A673 (cell line): ENCODE measurements around the gene C1orf122. TPM values are rescaled to one million over a fixed set of nuclear protein-coding genes. Genes with fewer than 3 reads are reported as not detected.

Experiments used
- BruUV-seq: library from RNA; stranded (reverse); fragments of 400-500 nt; replicated peaks from 2 replicates; lab custom pipeline; 2021; lab: Mats Ljungman, UMichigan
- CTCF ChIA-PET: fragments of 300-600 bp; sonication (Branson Sonifier 250); formaldehyde crosslinking; loops from one replicate; lab custom pipeline; 2022; ENCODE audit warnings: antibody characterized with exemption; lab: Charles Lee
- POLR2A ChIA-PET: fragments of 300-600 bp; sonication (Branson Sonifier 250); formaldehyde crosslinking; loops from one replicate; lab custom pipeline; 2022; ENCODE audit warnings: antibody characterized with exemption; ENCODE audit not compliant: low non-redundant PET; lab: Charles Lee
- DNase-seq: peaks from one replicate; pipeline ENCODE4 v3.0.0-alpha.2; 2015; ENCODE audit warnings: low spot score
- H3K27ac ChIP-seq: fragments of 200-600 bp; sonication (generic); 2 replicates; pipeline ENCODE4 v1.5.1; 2016; ENCODE audit warnings: mixed run types, low read depth, mild to moderate bottlenecking, mixed read lengths, antibody characterized with exemption, low read length; ENCODE audit not compliant: poor library complexity, severe bottlenecking
- H3K27me3 ChIP-seq: fragments of 200-600 bp; sonication (generic); replicated peaks from 2 replicates; pipeline ENCODE4 v1.6.1; 2017; ENCODE audit warnings: mixed run types, low read depth, mild to moderate bottlenecking, mixed read lengths, antibody characterized with exemption, low read length; ENCODE audit not compliant: insufficient read depth, poor library complexity
- H3K36me3 ChIP-seq: fragments of 200-600 bp; sonication (generic); 2 replicates; pipeline ENCODE4 v1.6.1; 2016; ENCODE audit warnings: mixed run types, mild to moderate bottlenecking, mixed read lengths, antibody characterized with exemption, low read length; ENCODE audit not compliant: insufficient read depth, poor library complexity, severe bottlenecking
- H3K4me1 ChIP-seq: fragments of 200-600 bp; sonication (generic); 2 replicates; pipeline ENCODE4 v1.6.1; 2017; ENCODE audit warnings: mixed run types, mild to moderate bottlenecking, mixed read lengths, antibody characterized with exemption, low read length; ENCODE audit not compliant: insufficient read depth, poor library complexity, severe bottlenecking
- H3K4me3 ChIP-seq: fragments of 200-600 bp; sonication (generic); 2 replicates; pipeline ENCODE4 v1.5.1; 2016; ENCODE audit warnings: low read depth, mixed run types, mild to moderate bottlenecking, mixed read lengths, low read length; ENCODE audit not compliant: poor library complexity, severe bottlenecking
- H3K9me3 ChIP-seq: fragments of 200-600 bp; sonication (generic); 2 replicates; pipeline ENCODE4 v1.6.1; 2016; ENCODE audit warnings: mixed run types, low read depth, mild to moderate bottlenecking, mixed read lengths, antibody characterized with exemption, low read length; ENCODE audit not compliant: poor library complexity, severe bottlenecking
- EZH2 ChIP-seq: fragments of 200-600 bp; sonication (generic); IDR thresholded peaks from 2 replicates; pipeline ENCODE4 v1.6.1; 2017; ENCODE audit warnings: borderline replicate concordance, low read depth, mild to moderate bottlenecking, mixed read lengths, antibody characterized with exemption, low read length; ENCODE audit not compliant: poor library complexity, severe bottlenecking
- intact Hi-C: fragments of 100-400 bp; cut with micrococcal nuclease; formaldehyde crosslinking; loops from one replicate; pipeline ENCODE4 v1.10.0; 2022; ENCODE audit not compliant: unreplicated experiment
- total RNA-seq: library from RNA; stranded (reverse); gene quantifications from 2 replicates; pipeline ENCODE4 v1.2.3, GENCODE V29; 2021
- TF ChIP-seq, protein P1 (sequence below): fragments of 300-800, 200-600 bp; sonication (generic); conservative IDR thresholded peaks from 2 replicates; pipeline ENCODE4 v1.5.1; 2017; ENCODE audit warnings: low read depth, mild to moderate bottlenecking, antibody characterized with exemption, low read length, moderate library complexity, mixed read lengths

The C1orf122 gene
- total RNA-seq, 1 experiment from 2014 or later: 31.0 TPM

DNA sequence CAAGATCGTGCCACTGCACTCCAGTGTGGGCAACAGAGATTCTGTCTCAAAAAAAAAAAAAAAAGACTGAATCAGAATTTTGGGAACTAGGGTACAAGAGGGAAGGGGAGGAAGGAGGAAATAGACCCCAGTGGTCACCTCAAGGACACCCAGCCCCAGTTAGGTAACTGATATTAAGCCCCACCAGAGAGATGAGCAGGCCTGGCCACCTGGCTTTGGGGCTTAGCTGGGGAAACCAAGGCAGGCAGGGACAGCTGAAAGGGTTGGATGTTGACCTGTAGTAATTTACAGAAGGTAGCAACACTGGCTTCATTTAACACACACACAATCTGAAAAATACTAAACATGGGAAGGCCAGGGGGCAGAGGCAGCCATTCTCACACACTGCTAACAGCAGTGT, 5.2 kb upstream of the C1orf122 start:
- CTCF ChIA-PET: no interaction called here
- no peak overlapping the region for H3K4me3 ChIP-seq
- H3K4me1 ChIP-seq: peaks cover 8% of the 10 kb centered on the region
- POLR2A ChIA-PET: no interaction called here
- no peaks in the 10 kb centered on the region for H3K27me3 ChIP-seq
- TF ChIP-seq, protein P1, sequence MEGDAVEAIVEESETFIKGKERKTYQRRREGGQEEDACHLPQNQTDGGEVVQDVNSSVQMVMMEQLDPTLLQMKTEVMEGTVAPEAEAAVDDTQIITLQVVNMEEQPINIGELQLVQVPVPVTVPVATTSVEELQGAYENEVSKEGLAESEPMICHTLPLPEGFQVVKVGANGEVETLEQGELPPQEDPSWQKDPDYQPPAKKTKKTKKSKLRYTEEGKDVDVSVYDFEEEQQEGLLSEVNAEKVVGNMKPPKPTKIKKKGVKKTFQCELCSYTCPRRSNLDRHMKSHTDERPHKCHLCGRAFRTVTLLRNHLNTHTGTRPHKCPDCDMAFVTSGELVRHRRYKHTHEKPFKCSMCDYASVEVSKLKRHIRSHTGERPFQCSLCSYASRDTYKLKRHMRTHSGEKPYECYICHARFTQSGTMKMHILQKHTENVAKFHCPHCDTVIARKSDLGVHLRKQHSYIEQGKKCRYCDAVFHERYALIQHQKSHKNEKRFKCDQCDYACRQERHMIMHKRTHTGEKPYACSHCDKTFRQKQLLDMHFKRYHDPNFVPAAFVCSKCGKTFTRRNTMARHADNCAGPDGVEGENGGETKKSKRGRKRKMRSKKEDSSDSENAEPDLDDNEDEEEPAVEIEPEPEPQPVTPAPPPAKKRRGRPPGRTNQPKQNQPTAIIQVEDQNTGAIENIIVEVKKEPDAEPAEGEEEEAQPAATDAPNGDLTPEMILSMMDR: no peak
- TF ChIP-seq EZH2: no peak
- intact Hi-C loops: loop anchor here (10.0 kb wide), 1 partner anchor 108 kb away; the partner anchor contains the start of gene CDCA8
- no peak for DNase-seq
- H3K27ac ChIP-seq: no peak overlapping the region
- H3K36me3 ChIP-seq: peaks cover 51% of the 10 kb centered on the region
- no peaks in the 10 kb centered on the region for H3K9me3 ChIP-seq
- no TSS peak for BruUV-seq

DNA sequence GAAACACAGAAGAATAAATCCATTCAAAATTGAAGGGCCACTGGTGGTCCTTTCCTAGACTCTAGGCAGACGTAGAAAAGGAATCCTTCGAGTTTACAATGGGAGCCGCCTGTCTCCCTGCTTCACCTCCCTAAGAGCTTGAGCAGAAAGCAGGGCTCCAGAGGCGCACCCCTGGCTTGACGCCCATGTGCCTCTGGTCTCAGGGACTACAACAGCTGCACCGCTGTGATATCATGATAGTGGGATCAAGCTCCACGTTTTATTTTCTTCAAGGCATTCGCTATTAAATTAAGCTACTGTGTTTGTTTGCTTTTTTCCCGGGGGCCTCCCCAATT, 403 bp upstream of the C1orf122 start:
- peaks cover 45% of the 10 kb centered on the region for H3K36me3 ChIP-seq
- intact Hi-C loops: loop anchor here (5.0 to 10.0 kb wide), 2 partner anchors 50 to 112 kb away; partner anchors contain the start of genes CDCA8 and MTF1
- POLR2A ChIA-PET: no interaction called here
- H3K4me1 ChIP-seq: peaks cover 15% of the 10 kb centered on the region
- CTCF ChIA-PET: no interaction called here
- H3K9me3 ChIP-seq: no peaks in the 10 kb centered on the region
- no peaks in the 10 kb centered on the region for H3K27me3 ChIP-seq
- no TSS peak for BruUV-seq
- peak overlapping the region; percentile 86 for H3K27ac ChIP-seq
- peak overlapping the region; percentile 80 for H3K4me3 ChIP-seq
- TF ChIP-seq EZH2: no peak
- TF ChIP-seq, protein P1: no peak
- DNase-seq: no peak

DNA sequence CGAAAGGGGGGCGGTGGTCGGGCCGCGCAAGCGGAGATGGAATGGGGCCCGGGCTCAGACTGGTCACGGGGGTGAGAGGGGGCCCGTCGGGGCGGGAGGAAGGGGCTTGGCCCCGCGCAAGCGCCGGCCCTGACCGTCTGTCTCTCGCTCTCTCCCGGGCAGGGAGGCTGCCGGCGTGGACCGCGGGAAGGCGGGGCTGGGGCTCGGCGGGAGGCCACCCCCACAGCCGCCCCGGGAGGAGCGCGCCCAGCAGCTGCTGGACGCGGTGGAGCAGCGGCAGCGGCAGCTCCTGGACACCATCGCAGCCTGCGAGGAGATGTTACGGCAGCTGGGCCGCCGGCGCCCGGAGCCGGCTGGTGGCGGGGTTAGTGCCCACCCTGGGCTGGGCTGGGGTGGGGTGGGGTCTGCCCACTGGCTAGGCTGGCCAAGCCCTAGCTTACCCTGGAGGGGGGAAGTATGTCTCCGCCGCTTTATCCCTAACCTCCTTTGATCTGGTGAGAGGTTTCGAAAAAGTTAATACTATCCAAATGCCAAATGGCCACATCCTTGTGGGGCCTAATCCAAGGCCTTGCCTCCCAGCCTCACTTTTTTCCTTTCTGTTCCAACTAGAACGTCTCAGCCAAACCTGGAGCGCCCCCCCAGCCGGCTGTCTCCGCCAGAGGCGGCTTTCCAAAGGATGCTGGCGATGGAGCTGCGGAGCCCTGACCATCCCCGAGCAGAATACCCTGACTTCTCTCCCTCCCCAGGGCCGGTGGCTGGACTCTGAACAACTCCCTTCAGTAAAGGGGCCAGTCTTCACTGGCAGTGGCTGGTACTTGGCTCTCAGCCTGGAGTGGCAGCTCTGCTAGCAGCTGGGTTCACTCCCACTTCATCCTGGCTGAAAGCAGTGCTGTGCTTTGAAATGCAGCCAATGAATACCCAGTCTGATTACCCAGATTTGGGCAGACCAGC, 1.1 kb downstream of the C1orf122 start:
- ChIA-PET POLR2A (interaction anchor here (0.7 kb wide), 4 partner anchors 70 to 1590 kb away, joined by 4 to 11 read pairs (median 8); no protein-coding TSS in a partner anchor), CTCF (interaction anchor here (0.6 to 1.2 kb wide), 3 partner anchors 20 to 1358 kb away, joined by 4 to 10 read pairs (median 5); partner anchors contain the start of gene MTF1)
- Histone ChIP-seq H3K4me3 (peak overlapping the region; percentile 80), H3K27ac (peak overlapping the region; percentile 86), H3K4me1 (peaks cover 15% of the 10 kb centered on the region), H3K9me3 (no peaks in the 10 kb centered on the region), H3K36me3 (peaks cover 31% of the 10 kb centered on the region), H3K27me3 (no peaks in the 10 kb centered on the region)
- TF ChIP-seq, protein P1: peak; percentile 17; the same call in 1 of the 2 replicates
- TF ChIP-seq EZH2: no peak
- DNase-seq: peak; percentile 71
- TSS peak; percentile 72 for BruUV-seq
- intact Hi-C loops: loop anchor here (5.0 to 10.0 kb wide), 2 partner anchors 49 to 114 kb away; partner anchors contain the start of genes CDCA8 and MTF1
